MCF 10A (cell line): ENCODE results near the gene TRIM7. TPM values are rescaled to one million over a fixed set of nuclear protein-coding genes. Genes with fewer than 3 reads are reported as not detected.
"Not testable (repeated sequence)": the region's sequence is repeated elsewhere in the genome, so short reads cannot be mapped to it uniquely, and the experiment has no call there.

ENCODE experiments used
- BruUV-seq: library from RNA; stranded (reverse); fragments of 400-500 nt; replicated peaks from 2 replicates; lab custom pipeline; 2021; lab: Mats Ljungman, UMichigan
- CTCF ChIA-PET: fragments of 300-600 bp; sonication (Branson Sonifier 250); formaldehyde crosslinking; extraction: SDS; loops from one replicate; lab custom pipeline; 2021; ENCODE audit warnings: antibody characterized with exemption, inconsistent platforms; lab: Yijun Ruan, JAX
- POLR2A ChIA-PET: fragments of 300-600, 350-650 bp; sonication (Branson Sonifier 250); formaldehyde crosslinking; extraction: SDS; loops from one replicate; lab custom pipeline; 2020; ENCODE audit warnings: antibody characterized with exemption, inconsistent platforms; lab: Yijun Ruan, JAX
- DNase-seq: peaks from one replicate; pipeline ENCODE4 v3.0.0-alpha.2; 2018; ENCODE audit not compliant: unreplicated experiment
- H3K27ac Mint-ChIP-seq: one replicate; pipeline ENCODE4 v1.8.0; 2022; ENCODE audit warnings: mild to moderate bottlenecking, low read depth, mixed read lengths; ENCODE audit not compliant: unreplicated experiment
- H3K27me3 Mint-ChIP-seq: one replicate; pipeline ENCODE4 v1.8.0; 2022; ENCODE audit warnings: mixed read lengths; ENCODE audit not compliant: insufficient read depth, unreplicated experiment
- H3K36me3 Mint-ChIP-seq: one replicate; pipeline ENCODE4 v1.8.0; 2022; ENCODE audit warnings: mild to moderate bottlenecking, moderate library complexity, mixed read lengths; ENCODE audit not compliant: insufficient read depth, unreplicated experiment
- H3K4me1 Mint-ChIP-seq: one replicate; pipeline ENCODE4 v1.8.0; 2022; ENCODE audit warnings: mixed read lengths; ENCODE audit not compliant: insufficient read depth, unreplicated experiment
- H3K4me3 Mint-ChIP-seq: one replicate; pipeline ENCODE4 v1.8.0; 2022; ENCODE audit warnings: mild to moderate bottlenecking, moderate library complexity, mixed read lengths; ENCODE audit not compliant: unreplicated experiment
- H3K9me3 Mint-ChIP-seq: one replicate; pipeline ENCODE4 v1.8.0; 2022; ENCODE audit warnings: mixed read lengths; ENCODE audit not compliant: unreplicated experiment
- CTCF ChIP-seq: fragments of 200-600 bp; IDR thresholded peaks from one replicate; pipeline ENCODE4 v1.8.0; 2022; ENCODE audit warnings: antibody characterized with exemption, mild to moderate bottlenecking; ENCODE audit not compliant: unreplicated experiment
- intact Hi-C: fragments of 100-400 bp; cut with micrococcal nuclease; formaldehyde crosslinking; loops from 2 replicates; pipeline ENCODE4 v1.14.1; 2022
- total RNA-seq: library from RNA; stranded (reverse); gene quantifications from 2 replicates; pipeline ENCODE4 v1.2.3, GENCODE V29; 2022

The TRIM7 gene
- total RNA-seq, 1 experiment from 2014 or later: 26.3 TPM

GRCh38 chr5:181217111-181217802, 12.3 kb upstream of the TRIM7 start:
- H3K36me3 Mint-ChIP-seq: peaks cover 28% of the 10 kb centered on the region
- BruUV-seq: no TSS peak
- peak overlapping the region; percentile 65 for H3K27ac Mint-ChIP-seq
- no peak for TF ChIP-seq CTCF
- peak overlapping the region; percentile 72 for H3K4me3 Mint-ChIP-seq
- DNase-seq: peak; percentile 80
- intact Hi-C loops: loop anchor here (5.0 kb wide), 1 partner anchor 35 kb away; no protein-coding TSS in a partner anchor
- CTCF ChIA-PET: no interaction called here
- peaks cover 31% of the 10 kb centered on the region for H3K4me1 Mint-ChIP-seq
- H3K9me3 Mint-ChIP-seq: no peaks in the 10 kb centered on the region
- POLR2A ChIA-PET: interaction anchor here (0.9 to 2.5 kb wide), 5 partner anchors 10 to 31 kb away, joined by 3 to 33 read pairs (median 8); partner anchors contain the start of gene TRIM7
- no peaks in the 10 kb centered on the region for H3K27me3 Mint-ChIP-seq

GRCh38 chr5:181215997-181216989, 11.3 kb upstream of the TRIM7 start:
- intact Hi-C loops: loop anchor here (5.0 kb wide), 1 partner anchor 34 kb away; no protein-coding TSS in a partner anchor
- Mint-ChIP-seq H3K9me3 (no peaks in the 10 kb centered on the region), H3K27ac (peak overlapping the region; percentile 21), H3K27me3 (no peaks in the 10 kb centered on the region), H3K4me3 (peak overlapping the region; percentile 72), H3K4me1 (peaks cover 25% of the 10 kb centered on the region), H3K36me3 (peaks cover 18% of the 10 kb centered on the region)
- TF ChIP-seq CTCF: no peak
- CTCF ChIA-PET: interaction anchor here (0.6 to 1.2 kb wide), 3 partner anchors 31 to 350 kb away, joined by 3 to 4 read pairs (median 4); no protein-coding TSS in a partner anchor
- peak; percentile 82 for DNase-seq
- POLR2A ChIA-PET: interaction anchor here (0.7 to 2.5 kb wide), 5 partner anchors 9 to 32 kb away, joined by 3 to 33 read pairs (median 8); partner anchors contain the start of gene TRIM7
- no TSS peak for BruUV-seq

GRCh38 chr5:181214249-181214648, 9.3 kb upstream of the TRIM7 start:
- CTCF ChIA-PET, BruUV-seq: not testable (repeated sequence)

GRCh38 chr5:181212934-181213333, 7.9 kb upstream of the TRIM7 start:
- peaks cover 8% of the 10 kb centered on the region for H3K36me3 Mint-ChIP-seq
- TF ChIP-seq CTCF: no peak
- H3K27me3 Mint-ChIP-seq: no peaks in the 10 kb centered on the region
- no peak overlapping the region for H3K27ac Mint-ChIP-seq
- H3K4me3 Mint-ChIP-seq: no peak overlapping the region
- H3K4me1 Mint-ChIP-seq: peaks cover 24% of the 10 kb centered on the region
- no TSS peak for BruUV-seq
- H3K9me3 Mint-ChIP-seq: no peaks in the 10 kb centered on the region
- ChIA-PET CTCF (interaction anchor here (0.6 to 1.3 kb wide), 4 partner anchors 23 to 69 kb away, joined by 3 to 5 read pairs (median 4); no protein-coding TSS in a partner anchor), POLR2A (interaction anchor here (0.7 to 2.6 kb wide), 3 partner anchors 10 to 1945 kb away, joined by 4 to 7 read pairs (median 6); partner anchors contain the start of gene TRIM41)
- no peak for DNase-seq
- intact Hi-C loops: no loop called here

More at GRCh38 chr5:181214249-181214648, 9.3 kb upstream of the TRIM7 start:
- peaks cover 11% of the 10 kb centered on the region for H3K36me3 Mint-ChIP-seq
- H3K27ac Mint-ChIP-seq, H3K27me3 Mint-ChIP-seq, intact Hi-C loops, H3K4me3 Mint-ChIP-seq, H3K9me3 Mint-ChIP-seq: not testable (repeated sequence)
- POLR2A ChIA-PET: interaction anchor here (0.9 to 1.6 kb wide), 3 partner anchors 9 to 27 kb away, joined by 3 to 4 read pairs (median 4); partner anchors contain the start of gene TRIM7
- peaks cover 18% of the 10 kb centered on the region for H3K4me1 Mint-ChIP-seq
- peak; percentile 56 for DNase-seq
